ENCODE measurements around the gene ZCCHC2. TPM values are rescaled to one million over a fixed set of nuclear protein-coding genes. Genes with fewer than 3 reads are reported as not detected.

Gene ZCCHC2
- total and polyA plus RNA-seq, 4 donors, result 7.1 to 25.4 (median 10.8) TPM

DNA sequence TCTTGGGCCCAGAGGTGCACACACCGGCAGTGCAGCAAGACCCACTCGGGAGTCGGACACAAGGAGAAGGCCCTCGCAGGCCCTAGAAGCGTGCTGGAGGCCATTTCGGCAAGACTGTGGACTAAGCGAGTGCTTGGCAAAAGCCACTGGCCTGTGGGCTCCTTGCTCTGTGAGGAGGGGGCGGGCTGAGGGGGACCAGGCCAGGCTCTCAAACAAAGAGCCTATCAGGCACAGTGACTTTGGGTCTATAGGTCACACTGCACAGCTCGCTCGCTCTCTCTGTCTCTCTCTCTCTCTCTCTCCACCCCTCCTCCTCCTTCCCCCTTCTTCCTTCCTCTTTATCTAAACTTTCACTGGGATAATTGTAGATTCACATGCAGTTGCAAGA lies 23.6 kb upstream of the ZCCHC2 start:
- Histone ChIP-seq H3K27me3 (ENCODE audit: control insufficient read depth in 4 of 4, insufficient read depth in 4 of 4, low read length in 3 of 4) (no peaks in the 10 kb centered on the region), H3K36me3 (ENCODE audit: control insufficient read depth in 4 of 4, insufficient read depth in 3 of 4, low read depth in 1 of 4, low read length in 3 of 4) (peaks cover 0 to 1% (median 0%) of the 10 kb centered on the region in 4 donors), H3K27ac (ENCODE audit: low read depth in 1 of 2, low read length in 2 of 2) (peak overlapping the region in 1 of 2 donors; percentile 29), H3K9ac (ENCODE audit: low read depth in 1 of 2, low read length in 2 of 2) (no peak overlapping the region), H3K4me3 (ENCODE audit: low read depth in 1 of 3, low read length in 3 of 3) (no peak overlapping the region), H3K9me3 (ENCODE audit: control insufficient read depth in 4 of 4, low read length in 3 of 4) (no peaks in the 10 kb centered on the region), H3K4me1 (ENCODE audit: control insufficient read depth in 4 of 4, insufficient read depth in 4 of 4, low read length in 3 of 4) (peaks cover 11 to 41% (median 36%) of the 10 kb centered on the region in 4 donors)
- DNase-seq (ENCODE audit: low spot score), result no peak
- TF ChIP-seq RAD21 (IDR thresholded peaks at IDR 0.05) (no peak), SP1 (IDR thresholded peaks at IDR 0.05) (no peak), YY1 (IDR thresholded peaks at IDR 0.05) (no peak), RXRA (IDR thresholded peaks at IDR 0.05) (no peak), FOXA1 (IDR thresholded peaks at IDR 0.05) (no peak), HNF4A (conservative IDR thresholded peaks at IDR 0.05) (no peak), JUND (IDR thresholded peaks at IDR 0.05) (no peak), FOXA2 (IDR thresholded peaks at IDR 0.05) (no peak), HNF4G (IDR thresholded peaks at IDR 0.05) (no peak), GABPA (IDR thresholded peaks at IDR 0.05 in 1 of 2, conservative IDR thresholded peaks at IDR 0.05 in 1 of 2) (no peak)
- TF ChIP-seq, protein P1, sequence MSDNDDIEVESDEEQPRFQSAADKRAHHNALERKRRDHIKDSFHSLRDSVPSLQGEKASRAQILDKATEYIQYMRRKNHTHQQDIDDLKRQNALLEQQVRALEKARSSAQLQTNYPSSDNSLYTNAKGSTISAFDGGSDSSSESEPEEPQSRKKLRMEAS (IDR thresholded peaks at IDR 0.05), result no peak
- TF ChIP-seq, protein P2, sequence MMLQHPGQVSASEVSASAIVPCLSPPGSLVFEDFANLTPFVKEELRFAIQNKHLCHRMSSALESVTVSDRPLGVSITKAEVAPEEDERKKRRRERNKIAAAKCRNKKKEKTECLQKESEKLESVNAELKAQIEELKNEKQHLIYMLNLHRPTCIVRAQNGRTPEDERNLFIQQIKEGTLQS (IDR thresholded peaks at IDR 0.05), result no peak
- TF ChIP-seq, protein P3, sequence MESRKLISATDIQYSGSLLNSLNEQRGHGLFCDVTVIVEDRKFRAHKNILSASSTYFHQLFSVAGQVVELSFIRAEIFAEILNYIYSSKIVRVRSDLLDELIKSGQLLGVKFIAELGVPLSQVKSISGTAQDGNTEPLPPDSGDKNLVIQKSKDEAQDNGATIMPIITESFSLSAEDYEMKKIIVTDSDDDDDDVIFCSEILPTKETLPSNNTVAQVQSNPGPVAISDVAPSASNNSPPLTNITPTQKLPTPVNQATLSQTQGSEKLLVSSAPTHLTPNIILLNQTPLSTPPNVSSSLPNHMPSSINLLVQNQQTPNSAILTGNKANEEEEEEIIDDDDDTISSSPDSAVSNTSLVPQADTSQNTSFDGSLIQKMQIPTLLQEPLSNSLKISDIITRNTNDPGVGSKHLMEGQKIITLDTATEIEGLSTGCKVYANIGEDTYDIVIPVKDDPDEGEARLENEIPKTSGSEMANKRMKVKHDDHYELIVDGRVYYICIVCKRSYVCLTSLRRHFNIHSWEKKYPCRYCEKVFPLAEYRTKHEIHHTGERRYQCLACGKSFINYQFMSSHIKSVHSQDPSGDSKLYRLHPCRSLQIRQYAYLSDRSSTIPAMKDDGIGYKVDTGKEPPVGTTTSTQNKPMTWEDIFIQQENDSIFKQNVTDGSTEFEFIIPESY (IDR thresholded peaks at IDR 0.05), result no peak
- TF ChIP-seq, protein P4, sequence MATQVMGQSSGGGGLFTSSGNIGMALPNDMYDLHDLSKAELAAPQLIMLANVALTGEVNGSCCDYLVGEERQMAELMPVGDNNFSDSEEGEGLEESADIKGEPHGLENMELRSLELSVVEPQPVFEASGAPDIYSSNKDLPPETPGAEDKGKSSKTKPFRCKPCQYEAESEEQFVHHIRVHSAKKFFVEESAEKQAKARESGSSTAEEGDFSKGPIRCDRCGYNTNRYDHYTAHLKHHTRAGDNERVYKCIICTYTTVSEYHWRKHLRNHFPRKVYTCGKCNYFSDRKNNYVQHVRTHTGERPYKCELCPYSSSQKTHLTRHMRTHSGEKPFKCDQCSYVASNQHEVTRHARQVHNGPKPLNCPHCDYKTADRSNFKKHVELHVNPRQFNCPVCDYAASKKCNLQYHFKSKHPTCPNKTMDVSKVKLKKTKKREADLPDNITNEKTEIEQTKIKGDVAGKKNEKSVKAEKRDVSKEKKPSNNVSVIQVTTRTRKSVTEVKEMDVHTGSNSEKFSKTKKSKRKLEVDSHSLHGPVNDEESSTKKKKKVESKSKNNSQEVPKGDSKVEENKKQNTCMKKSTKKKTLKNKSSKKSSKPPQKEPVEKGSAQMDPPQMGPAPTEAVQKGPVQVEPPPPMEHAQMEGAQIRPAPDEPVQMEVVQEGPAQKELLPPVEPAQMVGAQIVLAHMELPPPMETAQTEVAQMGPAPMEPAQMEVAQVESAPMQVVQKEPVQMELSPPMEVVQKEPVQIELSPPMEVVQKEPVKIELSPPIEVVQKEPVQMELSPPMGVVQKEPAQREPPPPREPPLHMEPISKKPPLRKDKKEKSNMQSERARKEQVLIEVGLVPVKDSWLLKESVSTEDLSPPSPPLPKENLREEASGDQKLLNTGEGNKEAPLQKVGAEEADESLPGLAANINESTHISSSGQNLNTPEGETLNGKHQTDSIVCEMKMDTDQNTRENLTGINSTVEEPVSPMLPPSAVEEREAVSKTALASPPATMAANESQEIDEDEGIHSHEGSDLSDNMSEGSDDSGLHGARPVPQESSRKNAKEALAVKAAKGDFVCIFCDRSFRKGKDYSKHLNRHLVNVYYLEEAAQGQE (IDR thresholded peaks at IDR 0.05), result no peak
- TF ChIP-seq, protein P5, sequence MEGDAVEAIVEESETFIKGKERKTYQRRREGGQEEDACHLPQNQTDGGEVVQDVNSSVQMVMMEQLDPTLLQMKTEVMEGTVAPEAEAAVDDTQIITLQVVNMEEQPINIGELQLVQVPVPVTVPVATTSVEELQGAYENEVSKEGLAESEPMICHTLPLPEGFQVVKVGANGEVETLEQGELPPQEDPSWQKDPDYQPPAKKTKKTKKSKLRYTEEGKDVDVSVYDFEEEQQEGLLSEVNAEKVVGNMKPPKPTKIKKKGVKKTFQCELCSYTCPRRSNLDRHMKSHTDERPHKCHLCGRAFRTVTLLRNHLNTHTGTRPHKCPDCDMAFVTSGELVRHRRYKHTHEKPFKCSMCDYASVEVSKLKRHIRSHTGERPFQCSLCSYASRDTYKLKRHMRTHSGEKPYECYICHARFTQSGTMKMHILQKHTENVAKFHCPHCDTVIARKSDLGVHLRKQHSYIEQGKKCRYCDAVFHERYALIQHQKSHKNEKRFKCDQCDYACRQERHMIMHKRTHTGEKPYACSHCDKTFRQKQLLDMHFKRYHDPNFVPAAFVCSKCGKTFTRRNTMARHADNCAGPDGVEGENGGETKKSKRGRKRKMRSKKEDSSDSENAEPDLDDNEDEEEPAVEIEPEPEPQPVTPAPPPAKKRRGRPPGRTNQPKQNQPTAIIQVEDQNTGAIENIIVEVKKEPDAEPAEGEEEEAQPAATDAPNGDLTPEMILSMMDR (IDR thresholded peaks at IDR 0.05; ENCODE audit: low read depth, low read length, missing input control), result no peak
- 84% methylated on average over 10 of the region's 10 CpGs for WGBS

DNA sequence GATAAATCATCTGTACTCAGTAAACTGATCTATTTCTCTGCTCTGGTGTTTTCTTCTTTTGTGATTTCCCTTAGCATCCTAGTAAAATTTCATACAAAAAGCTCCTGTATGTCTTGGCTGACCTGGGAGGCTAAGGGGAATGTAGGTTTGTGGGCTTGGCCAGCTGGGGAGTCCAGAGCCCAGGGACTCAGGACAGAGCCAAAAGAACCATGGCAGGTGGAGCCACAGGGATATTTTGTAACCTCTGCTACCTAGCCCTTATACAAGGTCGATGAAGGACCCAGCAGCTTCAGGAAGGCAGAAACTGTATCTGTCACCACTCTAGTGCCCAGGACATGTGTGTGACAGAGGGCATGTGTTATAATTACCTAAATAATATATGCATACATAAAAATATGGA lies 22.7 kb upstream of the ZCCHC2 start:
- WGBS, result 33% methylated on average over 1 of the region's 1 CpG
- Histone ChIP-seq H3K4me3 (ENCODE audit: low read depth in 1 of 3, low read length in 3 of 3) (no peak overlapping the region), H3K4me1 (ENCODE audit: control insufficient read depth in 4 of 4, insufficient read depth in 4 of 4, low read length in 3 of 4) (peaks cover 11 to 41% (median 36%) of the 10 kb centered on the region in 4 donors), H3K9me3 (ENCODE audit: control insufficient read depth in 4 of 4, low read length in 3 of 4) (no peaks in the 10 kb centered on the region), H3K9ac (ENCODE audit: low read depth in 1 of 2, low read length in 2 of 2) (no peak overlapping the region), H3K27me3 (ENCODE audit: control insufficient read depth in 4 of 4, insufficient read depth in 4 of 4, low read length in 3 of 4) (no peaks in the 10 kb centered on the region), H3K27ac (ENCODE audit: low read depth in 1 of 2, low read length in 2 of 2) (no peak overlapping the region), H3K36me3 (ENCODE audit: control insufficient read depth in 4 of 4, insufficient read depth in 3 of 4, low read depth in 1 of 4, low read length in 3 of 4) (peaks cover 0 to 1% (median 0%) of the 10 kb centered on the region in 4 donors)
- TF ChIP-seq TAF1 (conservative IDR thresholded peaks at IDR 0.05) (no peak), YY1 (IDR thresholded peaks at IDR 0.05) (peak; percentile 40)
- no peak for DNase-seq (ENCODE audit: low spot score)

Data from liver (tissue), 9 donors.